Thyroid gland (tissue), 4 donors: Measurements from ENCODE around the gene CPNE2. TPM values are rescaled to one million over a fixed set of nuclear protein-coding genes. Genes with fewer than 3 reads are reported as not detected.

Experiments used
- DNase-seq, 2 donors: peaks; one replicate each; pipeline ENCODE4 v3.0.0-alpha.2; 2019
- H3K27ac ChIP-seq, 3 donors: fragments of 200-600 bp; sonication (generic); 1 replicate in 2 of 3; 2 replicates in 1 of 3; pipeline ENCODE4 v1.5.1; 2016 to 2019; ENCODE audit warnings: mild to moderate bottlenecking in 1 of 3, moderate library complexity in 1 of 3
- H3K27me3 ChIP-seq: fragments of 200-600 bp; sonication (generic); one replicate; pipeline ENCODE4 v1.5.1; 2019
- H3K36me3 ChIP-seq, 2 donors: fragments of 200-600 bp; sonication (generic); one replicate each; pipeline ENCODE4 v1.5.1; 2016 to 2019
- H3K4me1 ChIP-seq, 2 donors: fragments of 200-600 bp; sonication (generic); one replicate each; pipeline ENCODE4 v1.5.1; 2017 to 2019
- H3K4me3 ChIP-seq, 3 donors: fragments of 200-600 bp; sonication (generic); replicated peaks in 1 of 3; 1 replicate in 2 of 3; 2 replicates in 1 of 3; pipeline ENCODE4 v1.5.1; 2016; ENCODE audit warnings: mild to moderate bottlenecking in 1 of 3
- H3K9me3 ChIP-seq: fragments of 200-600 bp; sonication (generic); one replicate; pipeline ENCODE4 v1.5.1; 2017
- POLR2A ChIP-seq, 2 donors: fragments of 450-650 bp; IDR thresholded peaks; one replicate each; pipeline ENCODE4 v1.6.1; 2017; ENCODE audit warnings: antibody characterized with exemption in 2 of 2, mild to moderate bottlenecking in 2 of 2, moderate library complexity in 1 of 2
- WGBS, 2 donors: methylation state at CpG; one replicate each; pipeline ENCODE4 v1.1.5; 2017; 5-methylcytosine and 5-hydroxymethylcytosine counted together
- intact Hi-C: fragments of 100-400 bp; cut with DNase I; formaldehyde crosslinking; loops from one replicate; pipeline ENCODE4 v1.15.1; 2023
- total RNA-seq, 4 donors: library from RNA; depleted of rRNA; stranded (reverse); fragments of >200 nt; gene quantifications; one replicate each; pipeline ENCODE4 v1.2.3, GENCODE V29; 2016
- TF ChIP-seq, protein P1 (sequence below), 6 experiments: fragments of 200-600 bp in 3 of 6; fragments of 450-650 bp in 3 of 6; sonication (generic) in 3 of 6; IDR thresholded peaks; one replicate each; pipeline ENCODE4 v1.5.1; 2016 to 2019; ENCODE audit warnings: antibody characterized with exemption in 6 of 6, mild to moderate bottlenecking in 2 of 6, inconsistent platforms in 1 of 6, moderate library complexity in 1 of 6

CPNE2 gene
- total RNA-seq, 4 donors from 2014 or later = 26.6 to 33.3 (median 29.2) TPM

DNA sequence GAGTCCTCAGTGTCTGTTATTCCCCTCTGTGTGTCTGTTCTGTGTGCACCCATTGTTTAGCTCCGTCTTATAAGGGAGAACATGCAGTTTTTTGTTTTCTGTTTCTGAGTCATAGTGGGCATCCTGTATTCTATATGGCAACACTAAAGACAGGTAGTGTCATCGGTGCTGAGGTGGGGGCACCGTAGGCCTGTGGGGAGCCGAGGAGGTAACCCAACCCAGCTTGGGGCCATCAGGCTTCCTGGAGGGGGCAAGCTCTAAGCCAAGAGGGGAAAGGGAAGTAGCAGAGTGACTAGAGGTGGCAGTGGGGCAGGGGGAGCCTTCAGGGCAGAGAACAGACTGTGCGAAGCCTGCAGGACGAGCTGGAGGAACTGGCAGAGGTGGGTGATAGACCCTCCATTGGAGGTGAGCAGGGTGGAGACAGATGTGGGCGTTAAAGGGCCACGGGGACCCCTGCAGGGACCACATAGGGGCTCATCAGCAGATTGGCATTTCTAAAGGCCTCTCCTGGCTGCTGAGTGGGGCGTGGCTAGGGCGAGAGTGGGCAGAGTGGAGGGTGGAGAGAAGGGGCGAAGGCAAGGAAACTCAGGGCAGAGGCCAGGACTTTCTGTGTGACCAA lies 36.5 kb downstream of the CPNE2 start:
- H3K36me3 ChIP-seq = no peaks in the 10 kb centered on the region
- no peak overlapping the region for H3K4me3 ChIP-seq
- H3K27ac ChIP-seq = no peak overlapping the region
- no peaks in the 10 kb centered on the region for H3K27me3 ChIP-seq
- H3K4me1 ChIP-seq = peaks cover 5 to 9% of the 10 kb centered on the region in 2 donors
- WGBS, 2 donors = 89 to 94% methylated on average over 11 of the region's 11 CpGs
- DNase-seq = no peak
- intact Hi-C loops = no loop called here
- TF ChIP-seq, protein P1, sequence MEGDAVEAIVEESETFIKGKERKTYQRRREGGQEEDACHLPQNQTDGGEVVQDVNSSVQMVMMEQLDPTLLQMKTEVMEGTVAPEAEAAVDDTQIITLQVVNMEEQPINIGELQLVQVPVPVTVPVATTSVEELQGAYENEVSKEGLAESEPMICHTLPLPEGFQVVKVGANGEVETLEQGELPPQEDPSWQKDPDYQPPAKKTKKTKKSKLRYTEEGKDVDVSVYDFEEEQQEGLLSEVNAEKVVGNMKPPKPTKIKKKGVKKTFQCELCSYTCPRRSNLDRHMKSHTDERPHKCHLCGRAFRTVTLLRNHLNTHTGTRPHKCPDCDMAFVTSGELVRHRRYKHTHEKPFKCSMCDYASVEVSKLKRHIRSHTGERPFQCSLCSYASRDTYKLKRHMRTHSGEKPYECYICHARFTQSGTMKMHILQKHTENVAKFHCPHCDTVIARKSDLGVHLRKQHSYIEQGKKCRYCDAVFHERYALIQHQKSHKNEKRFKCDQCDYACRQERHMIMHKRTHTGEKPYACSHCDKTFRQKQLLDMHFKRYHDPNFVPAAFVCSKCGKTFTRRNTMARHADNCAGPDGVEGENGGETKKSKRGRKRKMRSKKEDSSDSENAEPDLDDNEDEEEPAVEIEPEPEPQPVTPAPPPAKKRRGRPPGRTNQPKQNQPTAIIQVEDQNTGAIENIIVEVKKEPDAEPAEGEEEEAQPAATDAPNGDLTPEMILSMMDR (IDR thresholded peaks at IDR 0.05) = no peak
- no peak for TF ChIP-seq POLR2A (IDR thresholded peaks at IDR 0.05)
- H3K9me3 ChIP-seq = no peaks in the 10 kb centered on the region

DNA sequence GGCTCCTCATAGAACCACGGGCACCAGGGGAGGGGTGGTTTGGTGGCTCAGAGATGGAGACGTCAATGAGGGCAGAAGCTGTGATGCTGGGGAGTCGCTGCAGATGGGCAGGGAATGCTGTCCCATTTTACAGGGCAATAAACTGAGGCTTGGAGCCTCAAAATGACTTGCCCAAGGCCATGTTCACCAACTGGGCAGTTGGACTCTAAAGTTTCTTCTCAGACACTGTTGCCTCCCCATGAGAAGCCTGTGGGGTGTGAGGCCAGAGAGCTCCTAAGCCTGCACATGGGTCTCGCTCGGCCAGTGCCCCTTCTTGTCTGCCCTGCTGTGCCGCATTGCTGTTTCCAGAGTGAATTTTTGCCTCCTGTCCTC lies 38.6 kb downstream of the CPNE2 start:
- Histone ChIP-seq H3K4me3 (no peak overlapping the region), H3K36me3 (no peaks in the 10 kb centered on the region), H3K9me3 (no peaks in the 10 kb centered on the region), H3K4me1 (no peaks in the 10 kb centered on the region), H3K27ac (no peak overlapping the region), H3K27me3 (no peaks in the 10 kb centered on the region)
- 92 to 99% methylated on average over 6 of the region's 6 CpGs for WGBS, 2 donors
- DNase-seq = no peak
- intact Hi-C loops = no loop called here
- TF ChIP-seq POLR2A (IDR thresholded peaks at IDR 0.05) = no peak

DNA sequence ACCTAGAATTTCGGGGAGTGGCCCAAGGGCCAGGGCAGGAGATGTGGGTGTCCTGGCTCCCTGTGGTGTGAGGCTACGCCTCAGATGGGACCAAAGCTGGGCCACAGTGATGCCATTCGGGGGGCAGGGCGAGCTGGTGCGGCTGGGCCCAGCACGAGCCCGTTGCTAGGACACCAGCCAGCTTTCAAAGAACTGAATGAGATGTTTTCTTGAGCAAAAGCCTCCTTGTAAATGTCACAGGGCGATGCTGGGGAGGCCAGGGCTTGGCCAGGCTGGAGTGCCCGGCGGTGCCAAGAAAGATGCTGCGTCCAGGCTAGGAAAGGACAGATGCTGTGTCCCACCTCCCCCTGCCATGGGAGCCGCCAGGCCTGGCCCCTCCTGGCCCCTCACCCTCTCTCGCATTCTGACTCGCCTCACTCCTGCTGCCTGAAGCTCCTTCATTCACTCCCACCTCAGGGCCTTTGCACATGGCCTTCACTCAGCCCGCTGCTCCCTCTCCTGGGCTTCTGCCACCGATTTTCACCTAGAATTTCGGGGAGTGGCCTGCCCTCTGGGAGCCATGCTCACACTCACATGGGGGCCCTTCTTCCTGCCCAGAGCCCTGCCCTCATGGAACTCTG lies 39.1 kb downstream of the CPNE2 start:
- H3K27me3 ChIP-seq = no peaks in the 10 kb centered on the region
- H3K9me3 ChIP-seq = no peaks in the 10 kb centered on the region
- TF ChIP-seq, protein P1 (IDR thresholded peaks at IDR 0.05) = no peak
- TF ChIP-seq POLR2A (IDR thresholded peaks at IDR 0.05) = no peak
- H3K4me1 ChIP-seq = no peaks in the 10 kb centered on the region
- H3K4me3 ChIP-seq = no peak overlapping the region
- no peaks in the 10 kb centered on the region for H3K36me3 ChIP-seq
- 91 to 92% methylated on average over 17 of the region's 17 CpGs for WGBS, 2 donors
- no peak for DNase-seq
- intact Hi-C loops = no loop called here
- no peak overlapping the region for H3K27ac ChIP-seq

DNA sequence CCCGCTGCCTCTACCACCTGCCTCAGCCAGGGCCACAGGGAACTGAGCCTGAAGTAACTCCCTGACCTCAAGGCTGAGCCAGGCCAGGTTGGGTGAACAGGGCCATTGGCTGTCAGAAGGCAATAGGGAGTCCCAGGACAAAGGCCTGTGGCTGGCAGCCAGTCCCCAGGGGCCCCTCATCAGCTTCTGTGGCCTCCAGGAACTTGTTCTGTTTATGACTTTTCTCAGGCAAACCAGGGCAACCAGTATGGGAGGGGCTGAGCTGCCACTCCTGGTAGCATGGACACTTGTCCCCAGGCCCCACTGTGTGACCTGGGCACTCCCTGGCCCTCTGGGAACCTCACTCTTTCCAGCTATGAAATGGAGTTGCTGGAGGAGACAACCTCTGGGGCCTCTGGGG lies 40.1 kb downstream of the CPNE2 start:
- DNase-seq = no peak
- WGBS, 2 donors = 100% methylated on average over 1 of the region's 1 CpG
- Histone ChIP-seq H3K27me3 (no peaks in the 10 kb centered on the region), H3K4me1 (no peaks in the 10 kb centered on the region), H3K9me3 (no peaks in the 10 kb centered on the region), H3K27ac (no peak overlapping the region), H3K36me3 (no peaks in the 10 kb centered on the region), H3K4me3 (no peak overlapping the region)
- intact Hi-C loops = no loop called here
- no peak for TF ChIP-seq POLR2A (IDR thresholded peaks at IDR 0.05)
- TF ChIP-seq, protein P1 (IDR thresholded peaks at IDR 0.05) = no peak

DNA sequence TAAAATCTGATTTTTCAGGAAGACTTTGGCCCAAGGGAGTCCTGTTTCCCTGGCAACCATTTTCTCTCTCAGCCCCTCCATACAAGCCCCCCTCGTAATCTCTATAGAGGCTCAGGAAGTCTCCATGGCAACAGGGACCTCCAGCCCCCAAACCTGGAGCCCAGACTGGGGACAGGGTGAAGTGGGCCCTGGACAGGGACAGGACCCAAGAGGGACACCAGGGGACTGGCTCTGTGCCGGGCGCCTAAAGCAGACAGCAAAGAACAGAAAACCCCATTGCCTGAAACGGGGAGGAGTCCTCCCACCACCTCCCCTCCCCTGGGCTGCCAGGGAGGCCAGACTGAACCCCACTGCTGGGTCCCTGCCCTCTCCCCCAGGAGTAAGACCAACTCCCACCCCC lies 40.6 kb downstream of the CPNE2 start:
- H3K36me3 ChIP-seq = no peaks in the 10 kb centered on the region
- H3K9me3 ChIP-seq = no peaks in the 10 kb centered on the region
- intact Hi-C loops = no loop called here
- no peak for TF ChIP-seq POLR2A (IDR thresholded peaks at IDR 0.05)
- TF ChIP-seq, protein P1 (IDR thresholded peaks at IDR 0.05) = no peak
- no peak overlapping the region for H3K27ac ChIP-seq
- H3K4me1 ChIP-seq = no peaks in the 10 kb centered on the region
- WGBS, 2 donors = 44 to 96% methylated on average over 2 to 3 of the region's 4 CpGs
- no peaks in the 10 kb centered on the region for H3K27me3 ChIP-seq
- no peak for DNase-seq
- no peak overlapping the region for H3K4me3 ChIP-seq
